ENCODE results near the gene GPHB5. TPM values are rescaled to one million over a fixed set of nuclear protein-coding genes. Genes with fewer than 3 reads are reported as not detected.

GPHB5 gene
- total RNA-seq, 4 donors from 2014 or later, result not detected

DNA sequence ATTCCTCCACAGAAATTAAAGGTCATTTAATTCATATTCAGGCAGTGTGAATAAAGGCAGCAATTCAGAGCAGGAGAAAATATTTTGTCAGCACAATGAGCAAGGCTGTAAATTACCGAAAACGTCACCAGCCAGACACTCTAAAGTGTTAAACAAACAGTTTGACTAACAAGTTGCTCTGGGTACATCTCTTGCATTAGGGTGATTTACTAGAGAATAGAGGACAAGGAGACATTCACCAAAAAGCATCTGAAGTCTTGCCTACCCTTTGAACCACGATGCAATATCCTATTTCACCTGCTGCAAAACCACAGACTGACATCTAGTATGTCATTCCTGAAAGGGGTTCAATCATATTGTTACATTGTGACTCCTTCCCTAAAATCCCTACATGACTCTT lies 27.1 kb upstream of the GPHB5 start:
- no peaks in the 10 kb centered on the region for H3K27me3 ChIP-seq

DNA sequence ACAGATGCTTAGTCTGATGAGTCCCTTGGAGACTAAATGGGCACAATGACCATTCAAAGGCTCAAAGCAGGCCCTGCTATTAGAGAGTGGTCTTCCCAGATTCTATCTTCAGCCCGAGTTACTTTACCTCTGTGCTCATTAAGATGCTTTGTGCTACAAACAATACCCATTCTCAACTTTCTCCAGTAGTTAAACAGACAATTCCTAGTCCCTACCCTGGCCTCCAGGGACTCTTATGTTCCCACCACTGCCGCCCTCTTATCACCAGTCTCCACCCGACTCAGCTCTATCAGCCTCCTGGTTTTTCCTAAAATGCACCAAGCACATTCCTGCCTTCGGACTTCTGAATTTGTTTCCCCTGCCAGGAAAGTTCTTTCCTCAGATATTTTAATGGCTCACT lies 25.6 kb upstream of the GPHB5 start:
- in situ Hi-C loops (cut with MboI; ENCODE audit: low sequenced_read_pairs in 4 of 4), result no loop called here
- TF ChIP-seq, protein P1, sequence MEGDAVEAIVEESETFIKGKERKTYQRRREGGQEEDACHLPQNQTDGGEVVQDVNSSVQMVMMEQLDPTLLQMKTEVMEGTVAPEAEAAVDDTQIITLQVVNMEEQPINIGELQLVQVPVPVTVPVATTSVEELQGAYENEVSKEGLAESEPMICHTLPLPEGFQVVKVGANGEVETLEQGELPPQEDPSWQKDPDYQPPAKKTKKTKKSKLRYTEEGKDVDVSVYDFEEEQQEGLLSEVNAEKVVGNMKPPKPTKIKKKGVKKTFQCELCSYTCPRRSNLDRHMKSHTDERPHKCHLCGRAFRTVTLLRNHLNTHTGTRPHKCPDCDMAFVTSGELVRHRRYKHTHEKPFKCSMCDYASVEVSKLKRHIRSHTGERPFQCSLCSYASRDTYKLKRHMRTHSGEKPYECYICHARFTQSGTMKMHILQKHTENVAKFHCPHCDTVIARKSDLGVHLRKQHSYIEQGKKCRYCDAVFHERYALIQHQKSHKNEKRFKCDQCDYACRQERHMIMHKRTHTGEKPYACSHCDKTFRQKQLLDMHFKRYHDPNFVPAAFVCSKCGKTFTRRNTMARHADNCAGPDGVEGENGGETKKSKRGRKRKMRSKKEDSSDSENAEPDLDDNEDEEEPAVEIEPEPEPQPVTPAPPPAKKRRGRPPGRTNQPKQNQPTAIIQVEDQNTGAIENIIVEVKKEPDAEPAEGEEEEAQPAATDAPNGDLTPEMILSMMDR (IDR thresholded peaks at IDR 0.05 in 4 of 5, conservative IDR thresholded peaks at IDR 0.05 in 1 of 5), result no peak
- TF ChIP-seq POLR2A (IDR thresholded peaks at IDR 0.05), result no peak
- no peak overlapping the region for H3K27ac ChIP-seq
- ATAC-seq (no peak), DNase-seq (no peak)
- H3K4me1 ChIP-seq, result no peaks in the 10 kb centered on the region
- H3K4me3 ChIP-seq, result no peak overlapping the region
- no peaks in the 10 kb centered on the region for H3K9me3 ChIP-seq
- intact Hi-C loops (cut with DNase I; ENCODE audit: low total_unique reads), result no loop called here
- no peaks in the 10 kb centered on the region for H3K36me3 ChIP-seq
- H3K27me3 ChIP-seq, result no peaks in the 10 kb centered on the region

More for the DNA sequence above, 27.1 kb upstream of the GPHB5 start:
- Histone ChIP-seq H3K4me3 (no peak overlapping the region), H3K36me3 (no peaks in the 10 kb centered on the region), H3K4me1 (no peaks in the 10 kb centered on the region), H3K9me3 (no peaks in the 10 kb centered on the region), H3K27ac (no peak overlapping the region)
- in situ Hi-C loops (cut with MboI; ENCODE audit: low sequenced_read_pairs in 4 of 4), result no loop called here
- ATAC-seq, result no peak
- DNase-seq, result no peak
- intact Hi-C loops (cut with DNase I; ENCODE audit: low total_unique reads), result no loop called here
- TF ChIP-seq, protein P1 (IDR thresholded peaks at IDR 0.05 in 4 of 5, conservative IDR thresholded peaks at IDR 0.05 in 1 of 5), result no peak
- no peak for TF ChIP-seq POLR2A (IDR thresholded peaks at IDR 0.05)

DNA sequence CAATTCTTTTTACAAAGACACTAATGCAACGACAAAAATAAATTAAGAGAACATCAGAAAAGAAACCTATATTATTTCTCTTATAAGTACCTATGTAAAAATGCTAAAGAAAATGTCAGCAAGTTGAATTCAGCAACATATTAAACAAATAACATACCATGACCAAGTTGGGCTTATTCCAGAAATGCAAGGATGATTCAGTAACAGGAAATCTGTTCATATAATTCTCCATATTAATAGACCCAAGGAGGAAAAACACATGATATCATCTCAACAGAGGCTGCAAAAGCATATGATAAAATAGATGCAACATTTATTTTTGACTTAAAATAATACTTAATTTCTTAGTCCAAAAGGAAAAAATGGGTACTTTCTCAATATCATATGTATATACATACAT lies 25.1 kb upstream of the GPHB5 start:
- no peaks in the 10 kb centered on the region for H3K36me3 ChIP-seq

DNA sequence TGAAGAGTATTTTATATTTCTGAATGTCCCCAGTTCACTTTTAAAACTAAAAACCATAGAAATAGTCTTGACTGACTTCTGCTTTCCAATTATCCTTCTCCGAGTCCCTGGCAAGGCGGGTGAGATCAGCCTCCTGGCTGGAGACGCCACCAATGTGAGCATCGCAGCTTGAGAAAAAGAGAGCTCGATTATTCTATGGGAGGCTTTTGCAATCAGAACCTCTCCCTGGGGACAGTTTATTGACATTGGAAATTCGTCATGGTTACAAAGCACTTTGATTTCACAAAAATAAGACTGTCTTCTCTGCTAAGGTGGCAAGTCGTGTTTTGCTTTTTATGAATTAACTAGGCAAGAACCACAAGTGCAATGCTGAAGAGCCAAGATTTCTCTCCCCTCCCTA lies 23.6 kb upstream of the GPHB5 start:
- intact Hi-C loops (cut with DNase I; ENCODE audit: low total_unique reads), result no loop called here
- Histone ChIP-seq H3K9me3 (no peaks in the 10 kb centered on the region), H3K4me1 (no peaks in the 10 kb centered on the region), H3K27ac (no peak overlapping the region), H3K4me3 (no peak overlapping the region), H3K36me3 (no peaks in the 10 kb centered on the region), H3K27me3 (no peaks in the 10 kb centered on the region)
- DNase-seq (no peak), ATAC-seq (no peak)
- no peak for TF ChIP-seq POLR2A (IDR thresholded peaks at IDR 0.05)
- TF ChIP-seq, protein P1 (IDR thresholded peaks at IDR 0.05 in 4 of 5, conservative IDR thresholded peaks at IDR 0.05 in 1 of 5), result no peak
- in situ Hi-C loops (cut with MboI; ENCODE audit: low sequenced_read_pairs in 4 of 4), result no loop called here

More for the DNA sequence above, 25.1 kb upstream of the GPHB5 start:
- H3K4me3 ChIP-seq, result no peak overlapping the region
- H3K27me3 ChIP-seq, result no peaks in the 10 kb centered on the region
- H3K9me3 ChIP-seq, result no peaks in the 10 kb centered on the region
- H3K27ac ChIP-seq, result no peak overlapping the region
- intact Hi-C loops (cut with DNase I; ENCODE audit: low total_unique reads) (no loop called here), in situ Hi-C loops (cut with MboI; ENCODE audit: low sequenced_read_pairs in 4 of 4) (no loop called here)
- ATAC-seq (no peak), DNase-seq (no peak)
- no peak for TF ChIP-seq POLR2A (IDR thresholded peaks at IDR 0.05)
- TF ChIP-seq, protein P1 (IDR thresholded peaks at IDR 0.05 in 4 of 5, conservative IDR thresholded peaks at IDR 0.05 in 1 of 5), result no peak
- H3K4me1 ChIP-seq, result no peaks in the 10 kb centered on the region

All from gastrocnemius medialis (tissue), 4 donors.